ENCODE measurements around the gene FURIN.
A peak's percentile ranks its signal among the peaks of the same experiment; 100 is the strongest.

FURIN gene

DNA sequence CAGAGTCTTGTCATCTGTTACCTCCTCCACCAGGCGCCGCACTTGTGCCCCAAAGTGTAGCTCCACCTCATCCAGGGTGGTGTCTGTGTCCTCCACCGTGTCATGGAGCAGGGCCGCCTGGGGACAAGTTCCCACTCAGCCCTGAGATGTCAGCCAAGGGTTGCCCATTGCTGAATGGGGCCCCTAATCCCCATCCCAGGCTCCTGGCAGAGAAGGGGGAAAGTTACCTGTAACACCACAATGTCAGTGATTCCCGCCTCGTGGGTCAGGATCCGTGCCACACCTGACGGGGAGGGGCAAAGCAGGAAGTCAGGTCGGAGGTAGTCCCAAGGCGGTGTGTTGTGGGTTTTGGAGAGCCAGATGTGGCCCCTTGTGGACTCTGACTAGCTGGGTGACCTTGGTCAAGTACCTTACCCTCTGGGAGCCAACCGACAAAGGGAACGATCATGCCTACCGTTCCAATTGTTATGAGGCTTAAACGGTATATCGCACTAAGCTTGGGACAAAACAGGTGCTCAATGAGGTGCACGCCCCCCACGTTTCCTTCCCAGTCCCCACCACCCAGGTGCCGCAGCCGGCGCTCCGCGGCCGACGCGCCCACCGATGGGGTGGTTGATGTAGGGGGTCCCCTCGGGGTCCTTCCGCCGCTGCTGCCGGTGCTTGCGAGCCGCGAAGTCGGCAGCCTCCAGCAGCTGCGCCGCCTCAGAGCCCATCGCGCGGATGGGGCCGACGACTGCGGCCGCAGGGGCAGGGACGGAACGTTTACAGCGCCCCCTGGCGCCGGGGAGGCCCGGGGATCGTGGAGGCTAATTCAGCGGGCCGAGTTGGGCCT, 63.7 kb downstream of the FURIN start, which contains the start of gene HDDC3:
TSS of gene HDDC3 (minus strand) at position 722 of the 832 bp plus-strand sequence. CDS start at position 713, 9 bp downstream.
- ATAC-seq: peak; percentile 70
- TF ChIP-seq ZNF565 (CRISPR knock-in tag; conservative IDR thresholded peaks at IDR 0.05; ENCODE audit: low read depth) (no peak), CSDC2 (CRISPR knock-in tag; IDR thresholded peaks at IDR 0.05) (no peak), ZC3H10 (CRISPR knock-in tag; IDR thresholded peaks at IDR 0.05) (no peak), ZNF70 (CRISPR knock-in tag; IDR thresholded peaks at IDR 0.05) (no peak)
- TF ChIP-seq, protein P1, sequence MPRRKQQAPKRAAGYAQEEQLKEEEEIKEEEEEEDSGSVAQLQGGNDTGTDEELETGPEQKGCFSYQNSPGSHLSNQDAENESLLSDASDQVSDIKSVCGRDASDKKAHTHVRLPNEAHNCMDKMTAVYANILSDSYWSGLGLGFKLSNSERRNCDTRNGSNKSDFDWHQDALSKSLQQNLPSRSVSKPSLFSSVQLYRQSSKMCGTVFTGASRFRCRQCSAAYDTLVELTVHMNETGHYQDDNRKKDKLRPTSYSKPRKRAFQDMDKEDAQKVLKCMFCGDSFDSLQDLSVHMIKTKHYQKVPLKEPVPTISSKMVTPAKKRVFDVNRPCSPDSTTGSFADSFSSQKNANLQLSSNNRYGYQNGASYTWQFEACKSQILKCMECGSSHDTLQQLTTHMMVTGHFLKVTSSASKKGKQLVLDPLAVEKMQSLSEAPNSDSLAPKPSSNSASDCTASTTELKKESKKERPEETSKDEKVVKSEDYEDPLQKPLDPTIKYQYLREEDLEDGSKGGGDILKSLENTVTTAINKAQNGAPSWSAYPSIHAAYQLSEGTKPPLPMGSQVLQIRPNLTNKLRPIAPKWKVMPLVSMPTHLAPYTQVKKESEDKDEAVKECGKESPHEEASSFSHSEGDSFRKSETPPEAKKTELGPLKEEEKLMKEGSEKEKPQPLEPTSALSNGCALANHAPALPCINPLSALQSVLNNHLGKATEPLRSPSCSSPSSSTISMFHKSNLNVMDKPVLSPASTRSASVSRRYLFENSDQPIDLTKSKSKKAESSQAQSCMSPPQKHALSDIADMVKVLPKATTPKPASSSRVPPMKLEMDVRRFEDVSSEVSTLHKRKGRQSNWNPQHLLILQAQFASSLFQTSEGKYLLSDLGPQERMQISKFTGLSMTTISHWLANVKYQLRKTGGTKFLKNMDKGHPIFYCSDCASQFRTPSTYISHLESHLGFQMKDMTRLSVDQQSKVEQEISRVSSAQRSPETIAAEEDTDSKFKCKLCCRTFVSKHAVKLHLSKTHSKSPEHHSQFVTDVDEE (CRISPR knock-in tag; IDR thresholded peaks at IDR 0.05): no peak

DNA sequence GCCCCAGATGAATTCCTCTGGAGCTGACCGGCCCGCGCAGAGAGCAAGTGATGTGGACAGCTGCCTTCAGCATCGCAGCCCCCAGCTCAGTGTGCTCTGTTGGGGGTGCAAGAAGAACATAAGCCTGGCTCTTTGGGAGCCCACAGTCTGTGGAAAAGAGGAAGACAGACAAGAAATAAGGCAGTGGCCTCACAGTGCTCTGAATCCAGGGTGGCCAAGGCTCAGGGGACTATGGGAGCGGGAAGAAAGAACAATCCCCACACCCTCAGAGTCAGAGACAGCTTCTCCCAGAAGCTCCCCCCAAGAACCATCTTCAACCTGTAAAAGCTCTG, 64.2 kb downstream of the FURIN start:
- no peak for TF ChIP-seq ZNF8 (CRISPR knock-in tag; IDR thresholded peaks at IDR 0.05)
- TF ChIP-seq, protein P2, sequence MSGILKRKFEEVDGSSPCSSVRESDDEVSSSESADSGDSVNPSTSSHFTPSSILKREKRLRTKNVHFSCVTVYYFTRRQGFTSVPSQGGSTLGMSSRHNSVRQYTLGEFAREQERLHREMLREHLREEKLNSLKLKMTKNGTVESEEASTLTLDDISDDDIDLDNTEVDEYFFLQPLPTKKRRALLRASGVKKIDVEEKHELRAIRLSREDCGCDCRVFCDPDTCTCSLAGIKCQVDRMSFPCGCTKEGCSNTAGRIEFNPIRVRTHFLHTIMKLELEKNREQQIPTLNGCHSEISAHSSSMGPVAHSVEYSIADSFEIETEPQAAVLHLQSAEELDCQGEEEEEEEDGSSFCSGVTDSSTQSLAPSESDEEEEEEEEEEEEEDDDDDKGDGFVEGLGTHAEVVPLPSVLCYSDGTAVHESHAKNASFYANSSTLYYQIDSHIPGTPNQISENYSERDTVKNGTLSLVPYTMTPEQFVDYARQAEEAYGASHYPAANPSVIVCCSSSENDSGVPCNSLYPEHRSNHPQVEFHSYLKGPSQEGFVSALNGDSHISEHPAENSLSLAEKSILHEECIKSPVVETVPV (CRISPR knock-in tag; IDR thresholded peaks at IDR 0.05): no peak
- no peak for TF ChIP-seq TCF4 (CRISPR knock-in tag; IDR thresholded peaks at IDR 0.05; ENCODE audit: borderline replicate concordance)
- no peak for ATAC-seq

Measured in SK-N-SH treated with all-trans-retinoic acid at 6 μM for 48 hours (cell line).